RWPE2 (cell line): Measurements from ENCODE around the gene ANKRD13B.

ENCODE experiments used
- ATAC-seq: fragments of 200-7000 bp; cut with Tn5 transposase; 3 replicates; pipeline ENCODE4 v1.9.1; 2021; ENCODE audit warnings: low read depth
- DNase-seq: peaks from one replicate; pipeline ENCODE4 v3.0.0-alpha.2; 2020; ENCODE audit warnings: low spot score
- H3K27ac ChIP-seq: fragments of 450-650 bp; 2 replicates; pipeline ENCODE4 v1.5.1; 2017; ENCODE audit warnings: mild to moderate bottlenecking; ENCODE audit not compliant: poor library complexity, severe bottlenecking
- H3K27me3 ChIP-seq: fragments of 250-450 bp; sonication (Bioruptor Pico); 2 replicates; pipeline ENCODE4 v1.5.1; 2021; ENCODE audit warnings: mild to moderate bottlenecking, moderate library complexity; ENCODE audit not compliant: insufficient read depth, poor library complexity, severe bottlenecking
- H3K36me3 ChIP-seq: fragments of 250-450 bp; sonication (Bioruptor Pico); 2 replicates; pipeline ENCODE4 v1.5.1; 2020; ENCODE audit warnings: low read depth, mild to moderate bottlenecking, moderate library complexity
- H3K4me1 ChIP-seq: fragments of 250-450 bp; sonication (Bioruptor Pico); 2 replicates; pipeline ENCODE4 v1.5.1; 2021; ENCODE audit warnings: mild to moderate bottlenecking, moderate library complexity; ENCODE audit not compliant: insufficient read depth, poor library complexity, severe bottlenecking
- H3K4me3 ChIP-seq: fragments of 250-450 bp; sonication (Bioruptor Pico); 2 replicates; pipeline ENCODE4 v1.5.1; 2021; ENCODE audit warnings: mild to moderate bottlenecking, moderate library complexity; ENCODE audit not compliant: severe bottlenecking
- H3K9me3 ChIP-seq: fragments of 250-450 bp; sonication (Bioruptor Pico); 2 replicates; pipeline ENCODE4 v1.5.1; 2021; ENCODE audit warnings: mild to moderate bottlenecking, moderate library complexity; ENCODE audit not compliant: severe bottlenecking
- TF ChIP-seq, protein P1 (sequence below): fragments of 450-650 bp; IDR thresholded peaks from one replicate; pipeline ENCODE4 v1.5.1; 2017; ENCODE audit warnings: mild to moderate bottlenecking, moderate library complexity; ENCODE audit not compliant: poor library complexity, severe bottlenecking

ANKRD13B gene

DNA sequence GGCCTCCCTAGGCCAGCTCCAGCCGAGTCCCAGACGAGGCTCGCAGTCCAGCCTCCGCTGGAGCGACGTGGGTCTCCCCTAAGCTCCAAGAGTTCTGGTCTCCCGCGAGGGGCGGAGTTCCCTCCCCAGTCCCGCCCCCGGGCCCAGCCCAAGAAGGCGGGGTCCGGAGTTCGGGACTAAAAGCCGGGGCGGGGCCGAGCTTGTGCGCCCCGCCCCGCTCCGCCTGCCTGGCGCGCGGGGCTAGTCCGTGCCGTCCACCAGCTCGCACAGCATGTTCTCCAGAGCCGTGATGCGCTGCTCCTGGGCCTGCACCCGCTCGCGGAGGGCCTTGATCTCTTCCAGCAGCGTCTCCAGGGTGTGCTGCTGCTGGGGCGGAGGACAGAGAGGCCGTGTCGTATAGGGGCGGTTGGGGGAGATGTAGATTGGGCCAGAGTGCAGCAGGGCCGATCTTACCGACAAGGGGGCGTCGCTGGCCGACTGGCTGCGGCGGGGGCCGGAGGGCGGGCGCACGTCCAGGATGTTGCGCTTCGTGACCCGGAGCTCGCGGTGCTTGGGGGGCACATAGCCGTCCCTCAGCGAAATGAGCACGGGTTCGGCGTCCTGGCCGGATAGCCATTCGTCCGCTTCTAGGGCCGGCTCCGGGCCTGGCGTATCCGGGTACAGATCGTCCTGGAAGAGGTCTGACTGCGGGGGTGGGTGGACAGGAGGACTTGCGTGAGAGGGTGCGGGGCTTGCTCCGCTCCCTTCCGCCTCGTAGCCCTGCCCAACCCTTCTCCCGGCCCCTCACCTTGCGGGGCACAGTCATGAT is 22.8 kb downstream of the ANKRD13B start:
- ATAC-seq (peak; percentile 83), DNase-seq (peak; percentile 72)
- Histone ChIP-seq H3K4me3 (peak overlapping the region; percentile 16), H3K36me3 (no peaks in the 10 kb centered on the region), H3K9me3 (no peaks in the 10 kb centered on the region), H3K27ac (no peak overlapping the region), H3K27me3 (peaks cover 6% of the 10 kb centered on the region), H3K4me1 (peaks cover 11% of the 10 kb centered on the region)
- TF ChIP-seq, protein P1, sequence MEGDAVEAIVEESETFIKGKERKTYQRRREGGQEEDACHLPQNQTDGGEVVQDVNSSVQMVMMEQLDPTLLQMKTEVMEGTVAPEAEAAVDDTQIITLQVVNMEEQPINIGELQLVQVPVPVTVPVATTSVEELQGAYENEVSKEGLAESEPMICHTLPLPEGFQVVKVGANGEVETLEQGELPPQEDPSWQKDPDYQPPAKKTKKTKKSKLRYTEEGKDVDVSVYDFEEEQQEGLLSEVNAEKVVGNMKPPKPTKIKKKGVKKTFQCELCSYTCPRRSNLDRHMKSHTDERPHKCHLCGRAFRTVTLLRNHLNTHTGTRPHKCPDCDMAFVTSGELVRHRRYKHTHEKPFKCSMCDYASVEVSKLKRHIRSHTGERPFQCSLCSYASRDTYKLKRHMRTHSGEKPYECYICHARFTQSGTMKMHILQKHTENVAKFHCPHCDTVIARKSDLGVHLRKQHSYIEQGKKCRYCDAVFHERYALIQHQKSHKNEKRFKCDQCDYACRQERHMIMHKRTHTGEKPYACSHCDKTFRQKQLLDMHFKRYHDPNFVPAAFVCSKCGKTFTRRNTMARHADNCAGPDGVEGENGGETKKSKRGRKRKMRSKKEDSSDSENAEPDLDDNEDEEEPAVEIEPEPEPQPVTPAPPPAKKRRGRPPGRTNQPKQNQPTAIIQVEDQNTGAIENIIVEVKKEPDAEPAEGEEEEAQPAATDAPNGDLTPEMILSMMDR = no peak

DNA sequence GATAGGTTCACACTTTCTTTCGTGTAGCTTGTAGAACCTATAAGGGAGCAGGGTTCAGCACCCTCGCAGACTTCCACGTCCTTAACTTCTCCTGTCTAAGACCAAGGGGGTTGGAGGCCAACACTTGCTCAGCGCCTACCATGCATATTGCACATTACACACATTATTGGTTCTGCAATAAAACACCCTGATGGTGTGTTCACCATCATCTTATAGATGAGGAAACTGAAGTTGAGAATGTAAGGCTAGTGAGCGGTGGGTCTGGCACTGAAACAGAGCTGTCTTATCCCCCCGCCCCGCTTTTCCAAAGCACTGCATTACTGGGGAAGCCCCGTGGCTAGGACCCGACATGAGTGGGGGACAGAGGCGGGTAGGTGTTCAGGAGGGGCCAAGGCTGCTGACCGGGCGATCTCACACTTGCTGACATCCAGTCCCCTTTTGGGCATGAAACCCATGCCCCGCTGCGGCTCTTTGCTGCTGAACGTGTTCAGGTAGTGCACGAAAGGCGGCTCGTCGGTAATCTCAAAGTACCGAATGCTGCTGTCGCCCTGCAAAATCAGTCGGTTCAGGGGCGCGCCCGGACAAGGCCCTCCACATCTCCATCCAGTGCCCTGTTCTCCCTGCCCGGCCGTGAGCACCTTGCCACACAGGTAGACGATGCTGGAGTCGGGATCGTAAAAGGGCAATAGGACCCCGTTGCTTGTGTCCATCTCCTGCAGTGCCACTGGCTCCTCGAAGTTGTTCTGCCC is 23.5 kb downstream of the ANKRD13B start:
- no peaks in the 10 kb centered on the region for H3K36me3 ChIP-seq
- no peak overlapping the region for H3K27ac ChIP-seq
- ATAC-seq (no peak), DNase-seq (peak; percentile 52)
- H3K4me3 ChIP-seq = no peak overlapping the region
- H3K9me3 ChIP-seq = no peaks in the 10 kb centered on the region
- peaks cover 6% of the 10 kb centered on the region for H3K27me3 ChIP-seq
- TF ChIP-seq, protein P1 = no peak
- peaks cover 11% of the 10 kb centered on the region for H3K4me1 ChIP-seq

DNA sequence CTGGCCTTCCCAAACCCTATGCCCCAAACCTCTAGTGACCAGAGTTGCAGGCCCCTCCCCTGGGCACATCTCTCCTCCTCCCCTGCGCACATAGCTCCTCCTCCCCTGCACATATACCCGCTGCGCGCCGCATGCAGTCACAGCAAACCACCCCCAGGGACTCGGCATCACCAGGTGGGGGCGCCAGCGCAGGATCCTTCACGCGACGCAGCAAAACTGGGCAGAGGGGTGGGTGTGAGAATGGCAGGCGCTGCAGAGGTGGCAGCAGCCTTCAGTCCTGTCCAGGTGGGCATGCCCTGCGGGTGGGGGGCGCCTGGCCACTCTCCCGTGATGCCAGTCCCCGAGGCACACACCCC is 24.2 kb downstream of the ANKRD13B start:
- no peak for ATAC-seq
- no peak for DNase-seq
- TF ChIP-seq, protein P1 = no peak
- Histone ChIP-seq H3K9me3 (no peaks in the 10 kb centered on the region), H3K36me3 (no peaks in the 10 kb centered on the region), H3K4me3 (no peak overlapping the region), H3K27me3 (peaks cover 6% of the 10 kb centered on the region), H3K27ac (no peak overlapping the region), H3K4me1 (peaks cover 11% of the 10 kb centered on the region)

DNA sequence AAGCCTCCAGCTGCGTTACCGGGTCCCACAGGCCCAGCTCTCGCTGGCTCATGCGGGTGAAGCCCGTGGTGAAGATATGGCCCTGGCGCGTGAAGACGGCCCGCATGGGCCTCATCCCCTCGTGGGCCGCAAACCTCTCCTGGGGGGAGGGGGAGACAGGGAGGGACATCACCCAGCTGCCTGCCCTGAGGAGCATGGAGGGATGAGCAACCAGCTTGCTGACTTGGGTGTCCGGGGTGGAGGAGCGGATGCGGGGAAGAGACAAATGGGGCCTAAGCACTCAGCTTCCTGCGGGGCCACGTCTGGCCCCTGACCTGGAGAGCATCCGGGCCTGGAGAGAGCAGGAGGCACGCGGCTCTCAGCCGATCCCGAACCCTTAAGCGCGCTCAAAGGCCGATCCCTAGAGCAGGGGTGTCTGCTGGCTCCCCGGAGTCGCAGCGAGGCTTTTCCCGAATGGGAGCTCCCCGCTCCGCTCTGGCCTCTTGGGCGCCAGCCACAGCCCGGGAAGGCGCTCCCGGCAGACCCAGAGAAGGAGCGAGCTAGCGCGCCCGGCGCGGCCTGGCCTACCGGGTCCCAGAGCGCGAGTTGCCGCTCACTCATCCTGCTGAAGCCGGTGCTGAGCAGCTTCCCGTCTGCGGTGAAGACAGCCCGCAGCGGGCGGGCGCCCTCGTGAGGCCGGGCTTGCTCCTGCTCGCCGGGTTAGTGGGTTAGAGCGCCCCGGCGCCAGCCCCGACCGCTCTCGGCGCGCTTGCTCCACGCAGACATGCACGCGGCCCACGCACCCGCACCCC is 24.7 kb downstream of the ANKRD13B start:
- peak; percentile 4; the same call in 1 of the 3 replicates for ATAC-seq
- DNase-seq = no peak
- TF ChIP-seq, protein P1 = peak; percentile 57

More for the DNA sequence above, 24.7 kb downstream of the ANKRD13B start:
- H3K4me1 ChIP-seq = peaks cover 11% of the 10 kb centered on the region
- H3K36me3 ChIP-seq = no peaks in the 10 kb centered on the region
- H3K27me3 ChIP-seq = peaks cover 6% of the 10 kb centered on the region
- no peak overlapping the region for H3K27ac ChIP-seq
- H3K9me3 ChIP-seq = no peaks in the 10 kb centered on the region
- H3K4me3 ChIP-seq = no peak overlapping the region
